Ectodermal cell (in vitro differentiated cells): ENCODE data around the gene ABHD6.
A peak's percentile ranks its signal among the peaks of the same experiment; 100 is the strongest.
"Not testable (repeated sequence)": the region's sequence is repeated elsewhere in the genome, so short reads cannot be mapped to it uniquely, and the experiment has no call there.

Experiments
- H3K27ac ChIP-seq: 2 replicates; pipeline ENCODE4 v1.7.0; 2013; ENCODE audit warnings: mild to moderate bottlenecking, low read depth, low read length; ENCODE audit not compliant: insufficient read depth, poor library complexity, severe bottlenecking
- H3K27me3 ChIP-seq: 2 replicates; pipeline ENCODE4 v1.7.0; 2013; ENCODE audit warnings: mild to moderate bottlenecking, low read length; ENCODE audit not compliant: insufficient read depth, control insufficient read depth, poor library complexity, severe bottlenecking
- H3K36me3 ChIP-seq: one replicate; pipeline ENCODE4 v1.7.0; 2013; ENCODE audit warnings: low read length; ENCODE audit not compliant: control insufficient read depth, insufficient read depth
- H3K4me1 ChIP-seq: one replicate; pipeline ENCODE4 v1.7.0; 2013; ENCODE audit warnings: low read length; ENCODE audit not compliant: control insufficient read depth, insufficient read depth
- H3K4me3 ChIP-seq: 2 replicates; pipeline ENCODE4 v1.7.0; 2013; ENCODE audit warnings: low read depth, low read length, control low read depth; ENCODE audit not compliant: insufficient read depth
- H3K9me3 ChIP-seq: 2 replicates; pipeline ENCODE4 v1.7.0; 2013; ENCODE audit warnings: mild to moderate bottlenecking, low read length, moderate library complexity; ENCODE audit not compliant: control insufficient read depth
- WGBS, 2 experiments: methylation state at CpG; one replicate each; pipeline ENCODE4 v1.1.7; 2013; ENCODE audit warnings: missing lambda C conversion rate in 2 of 2; 5-methylcytosine and 5-hydroxymethylcytosine counted together

ABHD6 gene

GRCh38 chr3:58241306-58242044, 3.9 kb downstream of the ABHD6 start:
- peaks cover 26% of the 10 kb centered on the region for H3K27me3 ChIP-seq
- no peaks in the 10 kb centered on the region for H3K9me3 ChIP-seq
- H3K4me1 ChIP-seq, result peaks cover 2% of the 10 kb centered on the region
- H3K4me3 ChIP-seq, result no peak overlapping the region
- no peaks in the 10 kb centered on the region for H3K36me3 ChIP-seq
- no peak overlapping the region for H3K27ac ChIP-seq
- 95% methylated on average over 4 of the region's 4 CpGs for WGBS, 2 experiments

DNA sequence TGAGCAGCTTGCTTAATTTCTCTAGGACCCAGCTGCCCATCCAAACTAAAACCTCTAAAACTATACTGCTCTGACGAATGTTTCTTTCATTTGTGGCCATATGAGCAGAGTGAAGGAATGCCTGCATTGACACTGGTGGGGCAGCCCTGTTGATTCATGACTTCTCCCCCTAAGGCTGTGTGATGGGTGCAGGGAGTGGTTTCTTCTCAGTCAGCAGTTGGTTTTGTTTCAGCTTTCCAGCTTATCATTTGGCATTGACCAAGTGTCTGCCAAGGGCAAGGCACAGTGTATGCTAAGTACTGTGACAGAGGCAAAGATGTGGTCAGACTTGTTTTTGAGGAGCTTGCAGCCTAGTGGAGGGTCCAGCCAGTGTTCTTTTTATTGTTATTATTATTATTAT, 4.7 kb downstream of the ABHD6 start:
- no peaks in the 10 kb centered on the region for H3K36me3 ChIP-seq
- H3K9me3 ChIP-seq, result no peaks in the 10 kb centered on the region
- H3K4me3 ChIP-seq, result no peak overlapping the region
- H3K27me3 ChIP-seq, result peaks cover 19% of the 10 kb centered on the region
- no peak overlapping the region for H3K27ac ChIP-seq
- WGBS, 2 experiments, result 96 to 100% methylated on average over 1 of the region's 1 CpG
- peaks cover 4% of the 10 kb centered on the region for H3K4me1 ChIP-seq

- H3K4me3 ChIP-seq, H3K27ac ChIP-seq, H3K36me3 ChIP-seq, H3K4me1 ChIP-seq, H3K9me3 ChIP-seq: not testable (repeated sequence)
- WGBS, 2 experiments, result 63 to 79% methylated on average over 2 to 4 of the region's 4 CpGs
- peaks cover 19% of the 10 kb centered on the region for H3K27me3 ChIP-seq
Observed at GRCh38 chr3:58242860-58243259, 5.3 kb downstream of the ABHD6 start.

DNA sequence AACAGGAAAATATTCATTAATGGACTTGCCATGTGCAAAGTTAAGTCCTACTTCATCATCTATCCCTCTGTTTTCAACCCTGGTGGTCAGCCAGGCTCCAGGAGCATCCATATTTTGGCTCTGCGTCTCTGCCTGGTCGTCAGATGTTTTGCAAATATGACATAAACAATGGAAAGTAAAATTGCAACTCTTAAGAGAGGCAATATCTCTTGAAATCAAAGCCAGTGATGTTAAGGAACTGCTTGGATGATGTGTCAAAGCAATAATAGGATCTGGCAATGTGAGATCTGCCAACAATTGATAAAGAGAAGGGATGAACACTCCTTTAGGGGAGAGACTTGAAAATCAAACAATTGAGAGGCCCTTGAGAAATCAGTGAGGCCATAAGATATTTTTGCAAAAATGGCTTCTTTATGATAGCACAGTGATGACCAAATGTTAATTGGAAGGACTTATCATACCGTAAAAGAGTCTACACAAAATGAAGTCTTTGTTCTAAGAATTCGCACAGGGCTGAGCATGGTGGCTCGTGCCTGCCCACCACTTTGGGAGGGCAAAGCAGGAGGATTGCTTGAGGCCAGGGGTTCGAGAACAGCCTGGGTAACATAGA, 6.5 kb downstream of the ABHD6 start:
- 94% methylated on average over 6 of the region's 6 CpGs for WGBS, 2 experiments
- no peaks in the 10 kb centered on the region for H3K9me3 ChIP-seq
- no peak overlapping the region for H3K4me3 ChIP-seq
- H3K36me3 ChIP-seq, result no peaks in the 10 kb centered on the region
- H3K27me3 ChIP-seq, result peaks cover 8% of the 10 kb centered on the region
- H3K4me1 ChIP-seq, result peaks cover 4% of the 10 kb centered on the region
- H3K27ac ChIP-seq, result no peak overlapping the region

DNA sequence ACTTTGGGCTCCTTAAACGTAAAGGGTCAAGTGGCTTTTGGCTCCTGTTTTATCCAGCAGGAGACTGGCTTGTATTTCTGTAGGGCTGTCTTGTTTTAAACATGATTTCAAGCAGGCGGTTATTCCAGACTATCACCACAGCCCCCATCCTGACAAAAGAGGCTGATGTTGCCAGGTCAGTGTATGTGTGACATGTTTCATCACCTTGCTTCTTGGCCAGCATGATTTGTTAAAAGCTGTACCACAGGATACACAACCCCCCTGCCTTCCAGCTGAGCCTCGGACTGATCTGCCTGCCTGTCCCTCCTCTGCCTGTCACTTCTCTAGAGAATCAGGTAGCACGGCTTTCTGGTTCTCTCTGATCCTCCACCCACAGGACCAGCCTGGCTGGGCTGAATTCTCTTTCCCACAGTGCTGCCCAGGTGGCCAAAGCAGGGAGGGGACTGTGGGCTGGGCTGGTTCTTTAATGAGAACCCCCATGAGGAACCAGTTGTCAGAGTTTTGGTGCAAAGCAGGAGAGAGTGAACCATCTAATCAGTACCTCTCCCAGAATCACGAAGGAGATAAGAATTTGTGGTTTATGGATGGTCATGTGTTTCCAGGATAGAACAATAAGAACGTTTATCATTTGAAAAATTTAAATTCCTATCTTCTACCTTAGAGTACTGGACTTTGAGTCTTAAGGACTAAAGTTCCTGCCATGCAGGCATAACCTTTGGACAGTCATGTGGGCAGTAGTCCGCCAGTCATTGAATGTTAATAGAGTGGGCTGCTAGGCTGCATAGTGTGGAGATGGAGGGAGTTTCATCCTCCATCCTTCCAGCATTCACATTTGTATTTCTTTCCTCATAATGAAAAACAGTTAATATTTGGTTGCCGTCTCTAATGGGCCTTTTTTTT, 8.8 kb downstream of the ABHD6 start:
- no peak overlapping the region for H3K27ac ChIP-seq
- 65 to 74% methylated on average over 6 to 8 of the region's 8 CpGs for whole genome bisulfite sequencing, 2 experiments
- H3K27me3 ChIP-seq, result no peaks in the 10 kb centered on the region

GRCh38 chr3:58249358-58250092, 11.9 kb downstream of the ABHD6 start:
- H3K27ac ChIP-seq, result peak overlapping the region; percentile 75
- no peaks in the 10 kb centered on the region for H3K36me3 ChIP-seq
- H3K4me1 ChIP-seq, result peaks cover 15% of the 10 kb centered on the region
- no peaks in the 10 kb centered on the region for H3K9me3 ChIP-seq
- H3K27me3 ChIP-seq, result no peaks in the 10 kb centered on the region
- H3K4me3 ChIP-seq, result peak overlapping the region; percentile 7
- WGBS, 2 experiments, result 24 to 32% methylated on average over 6 to 7 of the region's 7 CpGs

More for the DNA sequence above, 8.8 kb downstream of the ABHD6 start:
- Histone ChIP-seq H3K4me1 (peaks cover 15% of the 10 kb centered on the region), H3K36me3 (no peaks in the 10 kb centered on the region), H3K4me3 (no peak overlapping the region), H3K9me3 (no peaks in the 10 kb centered on the region)

DNA sequence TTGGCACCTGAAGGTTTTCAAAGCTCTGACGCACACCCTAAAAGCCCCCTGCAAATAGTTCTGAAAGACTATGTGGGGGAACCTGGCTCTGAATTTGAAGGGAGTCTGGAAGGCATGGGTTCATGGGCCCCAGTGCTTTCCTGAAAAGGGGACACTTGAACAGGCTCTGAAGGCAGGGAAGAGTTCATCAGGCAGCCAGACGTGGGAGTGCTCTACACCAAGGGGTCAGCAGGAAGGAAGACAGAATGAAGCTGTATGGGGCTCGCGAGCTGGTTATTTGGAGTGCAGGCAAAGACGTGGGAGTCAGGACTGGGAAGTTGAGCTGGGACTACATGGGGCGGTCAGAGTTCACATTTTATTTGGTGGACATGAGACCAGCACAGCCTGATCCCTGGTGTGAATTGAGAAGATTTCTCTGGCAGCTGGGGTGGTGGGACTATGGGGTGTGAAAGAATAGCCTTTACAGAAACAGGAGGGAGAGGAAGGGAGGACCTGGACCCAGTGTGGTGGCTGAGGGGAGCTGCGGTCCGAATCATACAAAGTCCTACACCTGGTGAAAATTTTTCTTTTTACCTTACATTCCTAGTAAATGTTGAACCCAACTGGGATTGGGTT, 12.6 kb downstream of the ABHD6 start:
- H3K9me3 ChIP-seq, result no peaks in the 10 kb centered on the region
- H3K4me1 ChIP-seq, result peaks cover 15% of the 10 kb centered on the region
- WGBS, 2 experiments, result 61 to 74% methylated on average over 7 to 8 of the region's 8 CpGs
- peak overlapping the region; percentile 75 for H3K27ac ChIP-seq
- no peaks in the 10 kb centered on the region for H3K36me3 ChIP-seq
- no peaks in the 10 kb centered on the region for H3K27me3 ChIP-seq
- H3K4me3 ChIP-seq, result peak overlapping the region; percentile 5

GRCh38 chr3:58251631-58252035, 14.0 kb downstream of the ABHD6 start:
- Histone ChIP-seq H3K9me3 (no peaks in the 10 kb centered on the region), H3K4me3 (no peak overlapping the region), H3K27me3 (no peaks in the 10 kb centered on the region), H3K36me3 (no peaks in the 10 kb centered on the region), H3K27ac (no peak overlapping the region), H3K4me1 (peaks cover 12% of the 10 kb centered on the region)
- 90 to 92% methylated on average over 3 of the region's 3 CpGs for WGBS, 2 experiments

- H3K4me3 ChIP-seq, result no peak overlapping the region
- H3K9me3 ChIP-seq, result no peaks in the 10 kb centered on the region
- H3K36me3 ChIP-seq, result no peaks in the 10 kb centered on the region
- no peaks in the 10 kb centered on the region for H3K27me3 ChIP-seq
- no peak overlapping the region for H3K27ac ChIP-seq
- peaks cover 20% of the 10 kb centered on the region for H3K4me1 ChIP-seq
- WGBS, 2 experiments, result 90 to 97% methylated on average over 4 of the region's 4 CpGs
Observed at GRCh38 chr3:58254144-58254543, 16.6 kb downstream of the ABHD6 start.
